Panc1 (cell line): ENCODE data around the gene TSC22D3.

Source experiments
- CTCF ChIP-seq: fragments of 450-650 bp; IDR thresholded peaks from 2 replicates; pipeline ENCODE4 v1.5.1; 2017; ENCODE audit warnings: mild to moderate bottlenecking
- POLR2AphosphoS5 ChIP-seq: IDR thresholded peaks from 2 replicates; pipeline ENCODE4 v1.6.1; 2012; ENCODE audit warnings: mild to moderate bottlenecking, low read depth, low read length, moderate library complexity
- REST ChIP-seq, 2 experiments: IDR thresholded peaks; 2 replicates each; pipeline ENCODE4 v1.6.1; 2011 to 2012; ENCODE audit warnings: low read depth in 2 of 2, control low read depth in 1 of 2, low read length in 1 of 2, mild to moderate bottlenecking in 1 of 2, moderate library complexity in 1 of 2; ENCODE audit not compliant: insufficient read depth in 1 of 2
- SIN3A ChIP-seq: IDR thresholded peaks from 2 replicates; pipeline ENCODE4 v1.6.1; 2012; ENCODE audit warnings: low read depth, mild to moderate bottlenecking, low read length, moderate library complexity, borderline replicate concordance; ENCODE audit not compliant: insufficient read depth
- TCF7L2 ChIP-seq: IDR thresholded peaks from 2 replicates; pipeline ENCODE4 v1.6.1; 2011; ENCODE audit warnings: mild to moderate bottlenecking, low read depth, low read length, inconsistent platforms

- TF ChIP-seq CTCF (no peak), REST (IDR thresholded peaks at IDR 0.05; ENCODE audit: insufficient read depth in 1 of 2, low read depth in 2 of 2, low read length in 1 of 2) (no peak), POLR2AphosphoS5 (no peak), SIN3A (no peak), TCF7L2 (no peak)
These were observed 34.2 kb downstream of the TSC22D3 start for GRCh38 chrX:107741404-107741790.
